Keratinocyte (primary cell): ENCODE results near the gene DIAPH1. TPM values are rescaled to one million over a fixed set of nuclear protein-coding genes. Genes with fewer than 3 reads are reported as not detected.

ENCODE experiments used
- DNase-seq: peaks from one replicate; pipeline ENCODE4 v3.0.0-alpha.2; 2011; ENCODE audit warnings: low read depth, missing footprints, low spot score
- FAIRE-seq: peaks from 2 replicates; lab custom pipeline; 2011; peaks lifted over from hg19 to GRCh38; lab: Jason Lieb, UNC
- H2AFZ ChIP-seq: 2 replicates; pipeline ENCODE4 v1.6.0; 2012; ENCODE audit warnings: low read length, control low read depth, inconsistent platforms; ENCODE audit not compliant: control insufficient read depth
- H3K27ac ChIP-seq: 2 replicates; pipeline ENCODE4 v1.5.1; 2011; ENCODE audit warnings: low read length; ENCODE audit not compliant: control insufficient read depth, insufficient read depth
- H3K27me3 ChIP-seq: 3 replicates; pipeline ENCODE4 v1.6.0; 2011; ENCODE audit warnings: low read length; ENCODE audit not compliant: control insufficient read depth, insufficient read depth; ENCODE audit errors: extremely low read depth
- H3K36me3 ChIP-seq, 2 experiments: 2 replicates in 1 of 2; 3 replicates in 1 of 2; pipeline ENCODE4 v1.5.1; 2011; ENCODE audit warnings: low read length in 2 of 2, mild to moderate bottlenecking in 1 of 2; ENCODE audit not compliant: control insufficient read depth in 2 of 2, insufficient read depth in 2 of 2; ENCODE audit errors: extremely low read depth in 1 of 2
- H3K4me1 ChIP-seq: 3 replicates; pipeline ENCODE4 v1.5.1; 2011; ENCODE audit warnings: low read length; ENCODE audit not compliant: control insufficient read depth, insufficient read depth; ENCODE audit errors: extremely low read depth
- H3K4me2 ChIP-seq: 3 replicates; pipeline ENCODE4 v1.6.0; 2011; ENCODE audit warnings: low read depth, low read length; ENCODE audit not compliant: control insufficient read depth, insufficient read depth; ENCODE audit errors: extremely low read depth
- H3K4me3 ChIP-seq, 3 experiments: fragments of 200-600 bp in 1 of 3; sonication (generic) in 1 of 3; 2 replicates in 2 of 3; 3 replicates in 1 of 3; pipeline ENCODE4 v1.5.1; 2011 to 2016; ENCODE audit warnings: low read length in 3 of 3, mild to moderate bottlenecking in 3 of 3, control low read depth in 2 of 3, inconsistent platforms in 1 of 3, low read depth in 1 of 3, mixed read lengths in 1 of 3, mixed run types in 1 of 3, moderate library complexity in 1 of 3; ENCODE audit not compliant: control insufficient read depth in 2 of 3, insufficient read depth in 2 of 3; ENCODE audit errors: extremely low read depth in 1 of 3
- H3K79me2 ChIP-seq: 2 replicates; pipeline ENCODE4 v1.6.0; 2012; ENCODE audit warnings: low read length; ENCODE audit not compliant: control insufficient read depth, insufficient read depth
- H3K9ac ChIP-seq: 3 replicates; pipeline ENCODE4 v1.6.0; 2011; ENCODE audit warnings: low read length; ENCODE audit not compliant: control insufficient read depth, insufficient read depth; ENCODE audit errors: extremely low read depth
- H3K9me1 ChIP-seq: 3 replicates; pipeline ENCODE4 v1.6.0; 2011; ENCODE audit warnings: low read length; ENCODE audit not compliant: control insufficient read depth, insufficient read depth; ENCODE audit errors: extremely low read depth
- H3K9me3 ChIP-seq: 2 replicates; pipeline ENCODE4 v1.5.1; 2012; ENCODE audit warnings: low read depth, low read length; ENCODE audit not compliant: control insufficient read depth
- H4K20me1 ChIP-seq: 3 replicates; pipeline ENCODE4 v1.6.0; 2011; ENCODE audit warnings: low read length; ENCODE audit not compliant: control insufficient read depth, insufficient read depth; ENCODE audit errors: extremely low read depth
- EZH2 ChIP-seq: IDR thresholded peaks from one replicate; pipeline ENCODE4 v1.6.1; 2012; ENCODE audit warnings: inconsistent platforms, mild to moderate bottlenecking, low read length, moderate library complexity
- dilution Hi-C: fragments of 300-500 bp; cut with MboI; formaldehyde crosslinking; loops from one replicate; pipeline ENCODE4 v1.7.0; 2020; ENCODE audit warnings: low sequenced_read_pairs; ENCODE audit not compliant: extremely low pct_ligation_motif_present
- polyA plus RNA-seq, 5 experiments: library from polyadenylated mRNA; depleted of rRNA in 3 of 5; stranded (reverse) in 3 of 5; stranded (forward) in 1 of 5; unstranded in 1 of 5; fragments of >200 nt; gene quantifications; 1 replicate in 1 of 5; 2 replicates in 3 of 5; 3 replicates in 1 of 5; pipeline versions ENCODE4 v1.2.1 to v1.2.3, GENCODE V29; 2011 to 2012; ENCODE audit warnings: missing spikeins in 2 of 5, low read depth in 1 of 5, low replicate concordance in 1 of 5
- TF ChIP-seq, protein P1 (sequence below), 3 experiments: IDR thresholded peaks in 1 of 3; conservative IDR thresholded peaks in 1 of 3; optimal IDR thresholded peaks in 1 of 3; 2 replicates in 2 of 3; 3 replicates in 1 of 3; pipeline versions ENCODE3 to v1.5.1; 2011; ENCODE audit warnings: low read length in 3 of 3, mild to moderate bottlenecking in 3 of 3, moderate library complexity in 2 of 3, control low read depth in 1 of 3, inconsistent platforms in 1 of 3; ENCODE audit not compliant: insufficient read depth in 2 of 3; ENCODE audit errors: extremely low read depth in 1 of 3

The DIAPH1 gene
- polyA plus RNA-seq, 1 donor (not counting 4 experiments of a cell fraction or from before 2014, with no cell fraction given): 72.0 TPM

DNA sequence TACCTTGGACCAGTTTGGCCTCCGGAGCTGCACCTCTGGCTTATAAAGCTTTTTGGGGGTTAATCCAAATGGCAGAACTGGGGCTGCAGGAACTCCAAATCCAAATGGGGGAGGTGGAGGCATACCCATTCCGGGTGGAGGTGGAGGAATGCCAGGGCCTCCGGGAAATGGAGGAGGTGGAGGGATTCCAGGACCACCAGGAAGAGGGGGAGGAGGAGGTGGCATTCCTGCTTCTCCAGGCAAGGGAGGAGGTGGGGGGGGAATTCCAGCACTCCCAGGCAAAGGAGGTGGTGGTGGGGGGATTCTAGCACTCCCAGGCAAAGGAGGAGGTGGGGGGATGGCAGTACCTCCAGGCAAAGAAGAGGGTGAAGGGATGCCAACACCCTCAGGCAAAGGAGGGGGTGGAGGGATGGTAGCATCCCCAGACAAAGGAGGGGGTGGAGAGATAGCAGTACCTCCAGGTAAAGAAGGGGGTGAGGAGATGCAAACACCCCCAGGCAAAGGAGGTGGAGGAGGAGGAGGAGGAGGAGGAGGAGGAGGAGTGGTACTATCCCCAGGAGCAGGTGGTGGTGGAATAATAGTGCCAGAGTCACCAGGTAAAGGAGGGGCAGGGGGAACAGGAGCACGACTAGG, 45.2 kb downstream of the DIAPH1 start:
- Histone ChIP-seq H3K4me1 (no peaks in the 10 kb centered on the region), H3K9ac (no peak overlapping the region), H3K4me3 (no peak overlapping the region), H3K36me3 (peaks cover 36 to 44% of the 10 kb centered on the region in 2 experiments), H2AFZ (no peak overlapping the region), H3K27ac (no peak overlapping the region), H4K20me1 (no peaks in the 10 kb centered on the region), H3K27me3 (no peaks in the 10 kb centered on the region), H3K9me1 (no peaks in the 10 kb centered on the region), H3K79me2 (no peaks in the 10 kb centered on the region), H3K9me3 (no peaks in the 10 kb centered on the region), H3K4me2 (no peak overlapping the region)
- DNase-seq: no peak
- dilution Hi-C loops: no loop called here
- no peak for FAIRE-seq
- TF ChIP-seq EZH2: no peak
- TF ChIP-seq, protein P1, sequence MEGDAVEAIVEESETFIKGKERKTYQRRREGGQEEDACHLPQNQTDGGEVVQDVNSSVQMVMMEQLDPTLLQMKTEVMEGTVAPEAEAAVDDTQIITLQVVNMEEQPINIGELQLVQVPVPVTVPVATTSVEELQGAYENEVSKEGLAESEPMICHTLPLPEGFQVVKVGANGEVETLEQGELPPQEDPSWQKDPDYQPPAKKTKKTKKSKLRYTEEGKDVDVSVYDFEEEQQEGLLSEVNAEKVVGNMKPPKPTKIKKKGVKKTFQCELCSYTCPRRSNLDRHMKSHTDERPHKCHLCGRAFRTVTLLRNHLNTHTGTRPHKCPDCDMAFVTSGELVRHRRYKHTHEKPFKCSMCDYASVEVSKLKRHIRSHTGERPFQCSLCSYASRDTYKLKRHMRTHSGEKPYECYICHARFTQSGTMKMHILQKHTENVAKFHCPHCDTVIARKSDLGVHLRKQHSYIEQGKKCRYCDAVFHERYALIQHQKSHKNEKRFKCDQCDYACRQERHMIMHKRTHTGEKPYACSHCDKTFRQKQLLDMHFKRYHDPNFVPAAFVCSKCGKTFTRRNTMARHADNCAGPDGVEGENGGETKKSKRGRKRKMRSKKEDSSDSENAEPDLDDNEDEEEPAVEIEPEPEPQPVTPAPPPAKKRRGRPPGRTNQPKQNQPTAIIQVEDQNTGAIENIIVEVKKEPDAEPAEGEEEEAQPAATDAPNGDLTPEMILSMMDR (optimal IDR thresholded peaks at IDR 0.05 in 1 of 3, IDR thresholded peaks at IDR 0.05 in 1 of 3, conservative IDR thresholded peaks at IDR 0.05 in 1 of 3; ENCODE audit: extremely low read depth in 1 of 3, insufficient read depth in 2 of 3, low read length in 3 of 3): no peak

- Histone ChIP-seq H3K4me1 (no peaks in the 10 kb centered on the region), H3K27ac (no peak overlapping the region), H3K4me3 (no peak overlapping the region), H3K27me3 (no peaks in the 10 kb centered on the region), H3K9me3 (no peaks in the 10 kb centered on the region), H3K36me3 (peaks cover 21 to 30% of the 10 kb centered on the region in 2 experiments), H3K4me2 (no peak overlapping the region), H4K20me1 (no peaks in the 10 kb centered on the region), H3K9ac (no peak overlapping the region), H2AFZ (no peak overlapping the region), H3K79me2 (no peaks in the 10 kb centered on the region), H3K9me1 (no peaks in the 10 kb centered on the region)
- FAIRE-seq: no peak
- no peak for DNase-seq
- TF ChIP-seq EZH2: no peak
- TF ChIP-seq, protein P1 (optimal IDR thresholded peaks at IDR 0.05 in 1 of 3, IDR thresholded peaks at IDR 0.05 in 1 of 3, conservative IDR thresholded peaks at IDR 0.05 in 1 of 3; ENCODE audit: extremely low read depth in 1 of 3, insufficient read depth in 2 of 3, low read length in 3 of 3): no peak
- dilution Hi-C loops: no loop called here
Measured at GRCh38 chr5:141570655-141571054, 48.1 kb downstream of the DIAPH1 start.
